Fibroblast of skin of scalp (primary cell): ENCODE results near the gene GLCE.
"Not testable (repeated sequence)": the region's sequence is repeated elsewhere in the genome, so short reads cannot be mapped to it uniquely, and the experiment has no call there.

Source experiments
- DNase-seq: peaks from one replicate; pipeline ENCODE4 v3.0.0-alpha.2; 2013

The GLCE gene

DNA sequence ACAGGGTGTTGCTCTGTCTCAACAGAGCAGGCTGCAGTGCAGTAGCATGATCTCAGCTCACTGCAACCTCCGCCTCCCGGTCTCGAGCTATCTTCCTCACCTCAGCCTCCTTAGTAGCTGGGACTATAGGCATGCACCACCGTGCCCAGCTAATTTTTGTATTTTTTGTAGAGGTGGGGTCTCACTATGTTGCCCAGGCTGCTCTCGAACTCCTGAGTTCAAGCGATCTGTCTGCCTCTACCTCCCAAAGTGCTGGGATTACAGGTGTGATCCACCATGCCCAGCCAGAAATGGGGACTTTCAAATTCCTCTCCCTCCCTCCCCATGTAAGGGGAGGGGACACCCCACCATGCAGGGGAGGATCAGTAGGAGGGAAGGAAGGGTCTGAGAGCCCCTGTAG, 141.7 kb downstream of the GLCE start:
- DNase-seq = not testable (repeated sequence)

DNA sequence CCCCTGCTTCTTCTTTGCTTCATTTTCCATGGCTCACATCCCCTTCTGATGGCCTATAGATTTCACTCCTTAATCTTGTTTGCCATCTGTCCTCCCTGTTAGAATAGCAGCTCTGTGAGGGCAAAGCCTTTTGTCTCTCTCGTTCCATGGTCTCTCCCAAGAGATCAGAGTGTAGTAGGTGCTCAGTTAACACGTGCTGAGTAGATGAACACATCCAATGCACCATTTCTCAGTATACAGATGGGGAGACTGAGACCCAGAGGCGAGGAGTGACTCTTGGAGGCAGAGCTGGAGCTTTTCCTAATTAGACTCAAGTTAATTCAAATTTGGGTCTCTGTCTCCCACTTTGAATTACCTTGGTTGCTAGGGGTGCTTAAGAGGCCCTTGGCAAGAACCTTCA, 142.5 kb downstream of the GLCE start:
- no peak for DNase-seq

DNA sequence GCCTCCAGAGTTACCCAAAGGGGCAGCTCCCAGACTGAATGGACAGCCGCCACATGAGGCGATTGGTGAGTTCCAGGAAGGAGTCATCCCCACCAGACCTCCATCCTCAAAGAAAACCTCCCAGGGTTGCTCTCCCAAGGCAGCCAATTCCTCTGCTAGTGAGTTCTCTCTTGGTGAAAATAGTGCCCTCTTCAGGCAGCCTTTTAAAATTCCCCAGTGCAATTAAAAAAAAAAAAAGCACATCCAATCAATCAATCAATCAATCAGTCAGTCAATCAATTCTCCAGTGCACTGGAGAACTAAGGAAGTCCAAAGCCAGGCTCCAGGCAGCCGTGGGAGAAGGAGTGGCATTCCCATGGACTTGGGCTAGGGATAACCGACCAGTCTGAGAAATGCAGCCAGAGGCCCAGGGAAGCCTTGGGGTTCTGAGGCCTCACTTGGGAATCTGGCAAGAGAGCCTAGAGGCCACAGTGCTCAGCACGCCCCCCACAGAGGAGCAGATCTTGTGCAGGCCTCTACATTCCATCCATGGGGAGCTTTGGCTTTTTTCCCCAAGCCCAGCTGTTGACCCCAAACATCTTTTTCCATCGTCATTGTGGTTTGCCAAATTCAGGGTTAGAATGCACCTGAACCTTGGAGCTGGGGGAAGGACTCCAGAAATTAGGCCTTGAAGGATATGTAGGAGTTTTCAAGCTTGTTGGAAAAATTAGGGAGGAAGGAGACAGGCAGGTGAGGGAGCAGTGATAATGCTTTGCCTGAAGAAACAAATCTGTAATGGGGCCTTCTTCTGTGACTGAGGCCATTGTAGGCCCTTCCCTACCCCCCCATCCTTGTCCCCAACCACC, 143.1 kb downstream of the GLCE start:
- DNase-seq = peak; percentile 38

DNA sequence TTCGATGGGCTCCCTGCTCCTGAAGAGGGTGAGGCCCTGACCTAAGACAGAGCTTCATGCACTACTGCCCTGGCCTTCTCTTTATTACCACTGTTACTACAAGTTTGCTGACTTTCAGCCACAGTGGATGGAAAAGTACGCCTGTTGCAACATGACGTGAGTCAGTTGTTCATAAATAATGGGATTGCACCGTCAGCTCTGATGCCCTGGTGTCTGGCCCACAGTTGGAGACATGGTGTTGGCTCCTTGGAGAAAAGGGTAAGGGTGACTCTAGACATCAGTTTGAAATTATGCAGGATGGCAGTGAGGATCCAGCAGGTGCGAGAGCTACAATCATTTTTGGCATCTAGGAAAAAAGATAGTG, 143.7 kb downstream of the GLCE start:
- peak; percentile 57 for DNase-seq

DNA sequence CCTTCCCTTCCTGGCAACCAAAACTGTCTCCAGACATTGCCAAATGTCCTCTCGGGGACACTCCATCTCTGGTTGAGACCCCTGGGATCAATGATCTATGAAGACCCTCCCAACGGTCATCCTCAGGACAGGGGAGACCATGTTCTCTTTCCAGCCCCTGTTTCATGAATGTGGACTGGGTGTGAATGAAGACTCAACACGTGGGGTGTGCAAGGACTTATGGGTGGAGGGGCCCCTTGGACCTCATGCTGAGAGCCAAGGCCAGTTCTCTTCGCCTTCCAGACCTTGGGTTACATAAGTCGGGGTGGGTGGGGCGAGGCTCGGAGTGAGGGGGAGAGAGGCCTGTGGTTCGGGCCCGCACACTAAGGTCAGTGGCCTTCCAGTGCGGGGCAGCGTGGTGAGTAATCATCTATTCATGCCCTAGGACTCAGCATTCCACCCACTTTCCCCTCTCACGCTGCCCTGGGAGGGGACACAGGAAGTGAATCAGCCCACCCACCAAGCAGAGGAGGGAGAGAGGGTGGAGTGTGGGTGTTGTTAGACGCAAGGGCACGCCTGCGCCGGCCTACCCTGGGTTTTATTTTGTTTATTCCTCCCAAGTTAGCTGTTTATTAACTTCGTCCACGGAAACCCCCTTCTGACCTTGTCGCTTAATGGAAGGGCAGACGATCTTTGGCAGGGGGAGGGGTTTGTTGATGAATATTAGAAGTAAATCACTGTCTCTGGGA, 144.9 kb downstream of the GLCE start:
- DNase-seq = peak; percentile 90

DNA sequence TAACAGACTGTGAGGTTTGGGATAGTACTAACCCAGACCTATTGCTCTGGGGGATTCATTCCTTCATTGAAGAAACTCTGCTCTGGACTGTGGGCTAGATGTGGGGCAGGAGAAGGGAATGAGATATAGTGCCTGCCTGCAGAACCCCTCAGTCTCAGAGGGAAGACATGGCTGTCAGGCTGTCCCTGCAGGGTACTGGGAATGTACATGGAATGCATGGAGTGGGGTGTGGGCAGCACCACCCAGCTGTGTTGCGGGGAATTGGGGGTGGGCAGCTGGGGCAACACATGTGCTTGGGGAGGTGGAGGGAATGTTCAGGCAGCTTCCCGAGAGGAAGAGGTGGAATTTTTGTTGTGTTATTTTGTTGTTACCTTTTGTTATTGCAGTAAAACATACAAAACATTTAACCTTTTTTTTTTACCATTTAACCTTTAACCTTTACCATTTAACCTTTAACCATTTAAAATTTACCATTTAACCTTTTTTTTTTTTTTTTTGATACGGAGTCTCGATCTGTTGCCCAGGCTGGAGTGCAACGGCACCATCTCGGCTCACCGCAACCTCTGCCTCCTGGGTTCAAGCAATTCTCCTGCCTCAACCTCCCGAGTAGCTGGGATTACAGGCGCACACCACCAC, 145.6 kb downstream of the GLCE start:
- peak; percentile 55 for DNase-seq

DNA sequence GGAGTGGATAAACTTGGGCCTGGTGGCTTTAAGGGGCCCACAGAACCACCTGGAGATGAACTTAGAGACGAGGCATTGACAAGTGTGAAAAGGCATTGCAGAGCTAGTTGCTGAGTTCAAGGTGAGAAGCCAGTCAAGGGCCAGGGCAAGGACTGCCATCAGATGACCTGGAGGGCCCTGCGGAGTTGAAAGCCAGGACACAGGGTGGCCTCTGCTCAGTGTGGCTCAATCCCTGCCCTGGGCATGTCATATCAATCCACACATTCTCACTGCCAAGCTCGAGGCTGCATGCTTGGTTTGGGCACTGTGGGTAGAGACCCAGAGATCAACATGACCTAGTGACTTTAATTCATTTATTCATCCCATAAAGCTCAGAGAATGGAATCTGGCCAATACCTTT, 147.5 kb downstream of the GLCE start:
- no peak for DNase-seq

DNA sequence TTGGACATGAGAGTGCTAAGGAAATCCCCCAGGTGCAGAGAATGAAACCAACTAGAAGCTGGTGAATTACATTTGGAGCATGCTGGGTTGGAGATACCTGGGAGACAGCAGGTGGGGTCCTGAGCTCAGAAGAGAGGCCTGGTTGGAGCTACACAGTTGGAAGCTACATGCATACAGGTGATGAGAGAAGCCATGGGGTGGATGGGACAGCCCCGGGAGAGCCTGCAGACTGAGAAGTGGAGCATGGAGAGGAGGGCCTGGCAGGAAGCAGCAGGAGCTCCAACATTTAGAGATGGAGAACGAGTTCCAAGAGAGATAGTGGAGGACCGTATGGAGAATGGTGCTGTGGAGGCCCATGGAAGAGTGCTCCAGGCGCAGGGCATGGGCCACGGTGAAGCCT, 148.5 kb downstream of the GLCE start:
- no peak for DNase-seq

DNA sequence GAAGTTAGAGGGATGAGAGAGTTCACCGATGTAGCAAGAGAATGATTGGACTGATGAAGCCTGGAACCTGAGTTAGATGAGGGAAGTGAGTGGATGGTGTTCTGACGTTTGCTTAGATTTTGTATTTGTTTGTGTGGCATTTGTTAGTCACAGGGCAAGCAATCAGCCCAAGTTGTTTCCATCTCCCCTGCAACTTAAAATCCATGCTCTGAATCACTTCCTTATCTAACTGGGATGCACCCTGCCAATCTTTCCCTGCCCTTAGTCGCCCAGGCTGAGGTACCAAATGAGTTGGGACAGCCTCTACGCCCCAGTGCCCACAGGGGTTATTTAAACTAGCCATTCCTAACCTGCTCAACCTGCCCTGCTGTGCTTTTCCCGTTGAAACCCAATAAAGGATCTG, 150.9 kb downstream of the GLCE start:
- DNase-seq = no peak

DNA sequence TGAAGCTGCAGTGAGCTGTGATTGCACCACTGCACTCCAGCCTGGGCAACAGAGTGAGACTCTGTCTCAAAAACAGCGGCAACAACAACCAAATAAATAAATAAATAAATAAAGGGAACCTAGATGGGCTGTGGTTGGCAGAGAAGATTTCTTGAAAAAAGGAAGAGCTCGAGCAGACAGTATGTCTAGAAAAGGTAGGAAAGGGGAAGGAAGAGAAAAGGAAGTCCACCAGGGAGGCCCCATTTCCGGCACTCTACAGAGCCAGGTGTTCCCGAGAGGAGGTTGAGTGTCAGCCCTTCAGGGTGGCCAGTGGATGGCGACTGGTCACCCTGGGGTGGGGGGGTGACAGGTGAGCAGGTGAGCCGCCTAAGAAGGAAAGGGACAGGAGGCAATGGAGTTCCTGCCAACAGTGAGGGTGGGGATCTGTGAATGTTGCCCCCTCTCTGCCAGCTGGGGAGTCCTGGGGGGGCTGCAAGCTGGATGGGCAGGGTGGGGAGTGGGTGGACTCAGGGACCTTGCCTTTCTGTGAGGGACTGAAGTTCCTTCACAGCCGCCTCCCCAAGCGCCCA, 153.1 kb downstream of the GLCE start:
- DNase-seq = no peak

DNA sequence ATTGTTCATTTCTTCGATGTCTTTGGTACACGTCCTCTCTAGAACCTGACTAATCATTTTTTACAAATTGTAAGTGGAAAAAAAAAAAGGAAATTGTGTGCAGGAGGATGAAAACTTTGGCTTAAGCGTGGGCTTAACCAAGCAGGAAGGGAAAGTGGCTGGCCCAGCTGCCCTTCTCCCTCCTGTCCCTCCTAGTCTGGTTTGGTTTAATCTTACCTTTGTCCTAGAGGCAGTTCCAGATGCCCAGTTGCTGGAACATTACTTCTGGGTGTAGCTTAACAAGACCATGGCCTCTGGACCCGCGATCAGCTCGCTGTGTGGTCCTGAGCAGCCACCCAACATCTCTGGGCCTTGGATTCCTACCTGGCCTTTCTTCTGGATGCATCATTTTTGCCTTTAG, 153.7 kb downstream of the GLCE start:
- no peak for DNase-seq

DNA sequence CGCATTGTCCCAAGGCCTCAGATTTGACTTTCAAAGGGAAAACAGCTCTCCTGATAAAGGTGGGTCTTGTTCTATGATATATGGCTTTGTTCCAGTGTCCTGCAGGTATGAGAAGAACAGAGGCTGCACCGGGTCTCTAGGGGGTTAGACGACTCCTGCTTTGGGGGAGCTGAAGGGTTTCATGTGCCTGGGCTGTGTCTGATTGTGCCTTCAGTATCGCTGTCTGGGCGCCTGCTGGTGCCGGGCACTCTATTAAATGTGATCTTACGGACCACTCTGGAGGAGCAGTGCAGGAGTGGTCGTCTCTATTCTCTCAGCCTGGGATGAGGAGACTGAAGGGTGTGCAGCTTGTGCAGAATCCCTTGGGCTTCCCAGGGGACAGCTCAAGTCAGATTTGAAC, 154.3 kb downstream of the GLCE start:
- DNase-seq = no peak

DNA sequence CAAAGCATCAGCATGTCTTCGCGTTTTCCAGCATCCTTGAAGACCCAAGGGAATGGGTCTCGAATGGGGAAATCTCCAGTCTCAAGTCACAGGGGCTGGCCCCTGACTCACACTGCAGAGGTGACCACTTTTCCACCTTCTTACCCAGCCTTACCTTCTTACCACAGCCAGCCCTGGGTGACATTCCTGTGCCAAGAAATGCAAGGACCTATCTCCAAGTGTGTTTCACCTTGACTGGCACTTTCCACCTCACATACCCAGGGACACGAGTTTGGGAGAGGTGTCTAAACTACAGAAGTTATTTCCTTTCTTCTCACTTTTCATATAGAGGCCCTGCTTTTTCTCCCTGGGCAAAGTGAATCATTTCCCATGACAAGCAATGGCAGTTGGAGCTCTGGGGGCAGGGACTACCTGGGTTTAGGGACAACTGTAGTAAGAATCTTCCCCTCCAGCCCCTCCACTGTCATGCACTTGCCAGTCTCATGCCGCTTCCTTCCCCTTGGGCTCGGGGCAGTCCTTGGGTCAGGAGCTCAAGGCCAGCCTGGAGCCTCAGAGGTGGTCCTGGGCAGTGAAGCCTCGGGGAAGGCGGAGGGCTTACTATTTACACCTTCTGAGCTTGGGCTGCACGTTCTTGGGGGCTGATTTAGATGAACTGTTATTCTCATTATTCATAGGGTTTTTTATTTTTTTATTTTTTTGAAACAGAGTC, 155.1 kb downstream of the GLCE start:
- no peak for DNase-seq

DNA sequence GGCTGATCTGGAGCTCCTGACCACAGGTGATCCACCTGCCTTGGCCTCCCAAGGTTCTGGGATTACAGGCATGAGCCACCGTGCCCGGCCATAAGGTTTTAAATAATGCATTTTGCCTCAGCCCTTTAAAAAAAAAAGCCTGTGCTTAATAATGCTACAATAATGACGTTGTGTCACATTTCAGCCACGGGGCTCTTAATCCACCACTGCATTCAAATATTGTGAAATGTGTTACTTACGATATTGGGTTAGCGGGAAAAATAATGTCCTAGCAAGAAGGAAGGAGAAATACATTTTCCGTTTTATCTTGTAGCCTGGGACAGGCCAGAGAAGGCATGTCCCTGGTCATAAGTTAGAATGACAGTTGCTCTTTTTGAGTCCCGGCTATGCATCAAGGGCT, 155.9 kb downstream of the GLCE start:
- DNase-seq = no peak

DNA sequence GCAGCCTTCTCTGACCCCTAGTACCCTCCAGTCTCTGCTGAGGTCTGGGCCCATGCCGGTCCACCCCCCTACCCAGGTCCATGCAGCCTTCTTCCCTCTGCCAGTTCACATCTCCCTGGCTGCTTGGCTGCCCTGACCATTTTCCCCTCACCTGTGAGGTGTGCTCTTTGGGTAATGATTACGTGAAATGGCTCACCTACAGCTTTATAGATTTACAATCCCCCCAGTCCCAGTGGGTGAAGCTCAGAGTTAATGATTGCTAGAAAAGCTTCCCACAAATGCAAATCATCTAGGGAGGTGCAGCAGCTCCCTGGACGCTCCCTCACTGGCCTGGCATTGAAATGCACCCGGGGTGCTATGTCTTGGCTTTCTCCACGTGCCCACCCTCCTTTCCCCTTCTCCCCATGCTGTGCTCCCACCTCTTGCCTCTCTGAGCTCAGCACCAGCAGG, 157.0 kb downstream of the GLCE start:
- no peak for DNase-seq

DNA sequence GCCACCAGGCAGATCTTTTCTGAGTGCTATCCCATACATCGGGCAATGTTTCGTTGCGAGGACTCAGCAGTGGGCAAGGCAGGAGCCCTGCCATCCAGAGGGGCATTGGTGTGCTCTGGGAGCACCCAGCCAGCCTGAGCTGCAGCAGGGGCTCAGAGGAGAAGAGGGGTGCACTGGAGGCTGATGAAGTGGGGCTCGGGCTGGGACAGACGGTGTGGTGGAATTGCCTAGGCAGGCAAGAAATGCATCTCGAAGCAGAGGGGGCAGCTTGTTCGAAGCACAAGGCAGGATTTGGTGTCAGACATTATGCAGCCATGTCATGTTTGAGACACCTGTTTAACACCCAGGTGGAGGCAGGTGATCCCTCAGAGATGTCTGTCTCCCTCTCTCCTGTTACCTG, 157.6 kb downstream of the GLCE start:
- no peak for DNase-seq

DNA sequence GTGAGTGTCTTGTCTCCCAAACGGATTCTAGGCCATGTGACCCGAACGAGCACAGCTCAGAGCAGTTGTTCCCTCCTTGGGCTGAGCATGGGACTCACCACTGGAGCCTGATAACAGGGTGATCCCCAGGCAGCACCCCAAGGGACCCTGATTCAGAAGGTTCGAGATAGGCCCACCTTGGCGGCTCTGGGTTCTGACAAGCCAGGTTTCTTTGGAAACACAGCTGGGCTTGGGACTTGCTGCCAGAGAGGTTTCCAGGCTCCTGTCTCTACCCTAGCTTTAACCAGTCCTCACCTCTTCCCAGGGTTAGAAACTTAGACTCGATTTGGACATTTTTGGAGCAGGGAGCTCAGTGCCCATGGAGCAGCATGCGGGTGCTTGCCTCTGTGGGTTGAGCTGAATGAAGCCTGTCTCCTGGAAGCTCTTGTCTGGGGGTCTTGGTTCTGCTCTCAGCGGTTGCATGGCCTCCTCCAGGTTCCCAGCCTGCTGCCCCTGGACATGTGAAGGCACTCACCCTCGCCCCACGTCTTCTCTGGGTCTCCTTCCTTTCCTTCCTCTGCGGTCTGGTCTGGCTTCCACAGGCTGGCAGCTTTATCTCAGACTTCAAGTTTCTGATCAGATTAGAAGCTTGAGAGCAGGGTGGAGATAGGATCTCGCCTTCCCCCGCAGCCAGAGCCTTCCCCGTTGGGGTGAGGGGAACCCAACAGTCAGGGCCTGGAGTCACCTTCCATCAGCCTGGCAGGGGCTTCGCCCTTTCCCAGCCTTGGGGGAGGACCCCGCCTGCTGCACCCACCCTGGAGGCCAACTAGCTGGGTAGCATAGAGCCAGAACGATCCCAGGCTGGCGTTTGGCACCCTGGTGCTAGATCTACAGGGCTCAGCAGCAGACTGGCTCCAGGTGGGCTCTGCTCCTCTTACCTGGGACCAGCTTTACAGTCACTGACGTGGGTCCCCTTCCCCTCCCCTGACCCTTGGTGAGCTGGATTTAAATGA, 159.2 kb downstream of the GLCE start:
- DNase-seq = no peak

DNA sequence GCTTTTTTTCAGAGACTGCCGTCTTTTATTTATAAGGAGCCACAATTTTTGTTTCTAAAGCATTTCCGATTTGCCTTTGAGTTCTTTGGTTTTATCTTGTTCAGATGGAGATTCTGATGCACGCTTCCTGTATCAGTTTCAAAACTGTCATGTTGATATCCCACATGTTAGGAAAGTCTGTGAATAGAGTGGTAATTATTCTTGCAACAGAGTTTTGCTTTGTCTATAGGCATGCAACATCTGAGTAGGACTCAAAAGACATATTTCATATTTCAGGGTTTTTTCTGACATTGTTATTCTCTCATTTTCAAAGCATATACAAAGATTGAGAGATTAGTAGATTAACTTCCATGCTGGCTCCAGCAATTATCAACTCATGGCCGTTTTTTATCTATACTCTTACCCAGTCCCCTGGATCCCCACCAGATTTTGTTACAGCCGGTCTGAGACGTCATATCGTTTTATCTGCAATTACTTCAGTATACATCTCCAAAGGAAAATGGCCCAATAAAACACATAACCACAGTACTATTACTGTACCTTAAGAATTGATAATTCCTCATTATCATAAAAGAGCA, 160.6 kb downstream of the GLCE start:
- no peak for DNase-seq
